Natural killer cell (primary cell): ENCODE measurements around the gene ELAVL2. TPM values are rescaled to one million over a fixed set of nuclear protein-coding genes. Genes with fewer than 3 reads are reported as not detected.

Experiments
- ATAC-seq, 3 donors: fragments of 150-1000 bp in 2 of 3; fragments of 200-7000 bp in 1 of 3; cut with Tn5 transposase; 1 replicate in 1 of 3; 2 replicates in 2 of 3; pipeline ENCODE4 v1.10.0; 2021; ENCODE audit warnings: mild to moderate bottlenecking in 2 of 3, moderate library complexity in 2 of 3
- DNase-seq, 2 donors: peaks; one replicate each; pipeline versions ENCODE4 v3.0.0 to v3.0.0-alpha.2; 2013 to 2021; ENCODE audit warnings: mixed read lengths in 1 of 2
- H3K27ac ChIP-seq: one replicate; pipeline ENCODE4 v1.5.1; 2013; ENCODE audit warnings: mild to moderate bottlenecking, low read length
- H3K27me3 ChIP-seq: one replicate; pipeline ENCODE4 v1.6.1; 2013; ENCODE audit warnings: low read length; ENCODE audit not compliant: control insufficient read depth, insufficient read depth
- H3K36me3 ChIP-seq: one replicate; pipeline ENCODE4 v1.6.1; 2013; ENCODE audit warnings: low read length; ENCODE audit not compliant: control insufficient read depth, insufficient read depth
- H3K4me1 ChIP-seq: one replicate; pipeline ENCODE4 v1.6.1; 2013; ENCODE audit warnings: low read length; ENCODE audit not compliant: control insufficient read depth, insufficient read depth
- H3K4me3 ChIP-seq: one replicate; pipeline ENCODE4 v1.5.1; 2013; ENCODE audit warnings: low read length
- H3K9me3 ChIP-seq: one replicate; pipeline ENCODE4 v1.6.1; 2013; ENCODE audit warnings: low read length; ENCODE audit not compliant: control insufficient read depth, insufficient read depth
- H3K27ac Mint-ChIP-seq, 2 donors: one replicate each; pipeline ENCODE4 v1.8.0; 2022; ENCODE audit warnings: mild to moderate bottlenecking in 2 of 2, mixed read lengths in 2 of 2, moderate library complexity in 1 of 2
- H3K27me3 Mint-ChIP-seq, 2 donors: one replicate each; pipeline ENCODE4 v1.8.0; 2022; ENCODE audit warnings: low read depth in 2 of 2, mixed read lengths in 2 of 2
- H3K36me3 Mint-ChIP-seq: one replicate; pipeline ENCODE4 v1.8.0; 2022; ENCODE audit warnings: mixed read lengths
- H3K4me1 Mint-ChIP-seq, 2 donors: one replicate each; pipeline ENCODE4 v1.8.0; 2022; ENCODE audit warnings: mixed read lengths in 2 of 2
- H3K4me3 Mint-ChIP-seq: one replicate; pipeline ENCODE4 v1.8.0; 2022; ENCODE audit warnings: mild to moderate bottlenecking, moderate library complexity, mixed read lengths
- H3K9me3 Mint-ChIP-seq, 2 donors: one replicate each; pipeline ENCODE4 v1.8.0; 2022; ENCODE audit warnings: mixed read lengths in 2 of 2
- WGBS: methylation state at CpG from one replicate; pipeline ENCODE4 v1.1.7; 2013; ENCODE audit warnings: missing lambda C conversion rate; ENCODE audit not compliant: insufficient coverage; 5-methylcytosine and 5-hydroxymethylcytosine counted together
- intact Hi-C: fragments of 100-400 bp; cut with micrococcal nuclease; formaldehyde crosslinking; loops from one replicate; pipeline ENCODE4 v1.14.2; 2022
- total RNA-seq, 4 donors: library from RNA; stranded (reverse); fragments of 120-200 nt in 1 of 4; gene quantifications; one replicate each; pipeline versions ENCODE4 v1.2.3 to v1.2.4, GENCODE V29; 2013 to 2022
- TF ChIP-seq, protein P1 (sequence below): fragments of 200-600 bp; IDR thresholded peaks from one replicate; pipeline ENCODE4 v1.8.0; 2022; ENCODE audit warnings: antibody characterized with exemption

The ELAVL2 gene
- total RNA-seq, 3 donors from 2014 or later (not counting 1 experiment from before 2014, with no cell fraction given): not detected

DNA sequence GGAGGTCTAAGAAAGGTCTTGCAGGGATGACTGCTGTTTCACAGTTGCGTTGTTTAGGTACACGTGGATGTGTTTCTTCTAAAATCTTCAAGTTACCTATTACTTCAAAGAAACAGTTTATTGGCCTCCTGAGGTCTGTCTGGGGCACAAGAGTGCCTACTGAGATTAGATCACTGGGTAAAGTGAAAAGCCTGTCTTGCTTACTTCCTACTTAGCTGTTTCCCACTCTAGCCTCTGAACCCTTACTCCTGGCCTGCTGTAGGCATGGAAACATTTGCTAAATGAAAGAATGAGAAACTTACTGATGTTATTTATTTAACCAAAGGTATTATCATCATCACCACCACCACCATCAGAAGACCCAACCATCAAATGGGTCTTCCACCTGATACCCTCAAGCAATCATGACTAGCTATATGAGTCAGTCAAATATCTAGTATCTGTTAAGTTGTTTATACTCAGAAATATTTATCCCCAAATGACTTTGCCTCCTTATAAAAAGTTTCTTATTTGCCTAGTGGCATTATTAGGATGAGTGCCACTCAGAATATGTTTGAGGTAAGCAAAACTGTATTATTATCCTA lies 92.5 kb downstream of the ELAVL2 start:
- H3K4me3 ChIP-seq: no peak overlapping the region
- H3K9me3 ChIP-seq: no peaks in the 10 kb centered on the region
- peaks cover 15 to 18% of the 10 kb centered on the region in 2 donors for H3K9me3 Mint-ChIP-seq
- no peak overlapping the region for H3K27ac Mint-ChIP-seq
- H3K36me3 Mint-ChIP-seq: no peaks in the 10 kb centered on the region
- DNase-seq (no peak), ATAC-seq (no peak)
- intact Hi-C loops: no loop called here
- no peaks in the 10 kb centered on the region for H3K4me1 Mint-ChIP-seq
- H3K4me1 ChIP-seq: no peaks in the 10 kb centered on the region
- H3K27me3 Mint-ChIP-seq: no peaks in the 10 kb centered on the region
- no peaks in the 10 kb centered on the region for H3K27me3 ChIP-seq
- H3K36me3 ChIP-seq: no peaks in the 10 kb centered on the region
- WGBS: 79% methylated on average over 2 of the region's 2 CpGs
- no peak overlapping the region for H3K4me3 Mint-ChIP-seq
- TF ChIP-seq, protein P1, sequence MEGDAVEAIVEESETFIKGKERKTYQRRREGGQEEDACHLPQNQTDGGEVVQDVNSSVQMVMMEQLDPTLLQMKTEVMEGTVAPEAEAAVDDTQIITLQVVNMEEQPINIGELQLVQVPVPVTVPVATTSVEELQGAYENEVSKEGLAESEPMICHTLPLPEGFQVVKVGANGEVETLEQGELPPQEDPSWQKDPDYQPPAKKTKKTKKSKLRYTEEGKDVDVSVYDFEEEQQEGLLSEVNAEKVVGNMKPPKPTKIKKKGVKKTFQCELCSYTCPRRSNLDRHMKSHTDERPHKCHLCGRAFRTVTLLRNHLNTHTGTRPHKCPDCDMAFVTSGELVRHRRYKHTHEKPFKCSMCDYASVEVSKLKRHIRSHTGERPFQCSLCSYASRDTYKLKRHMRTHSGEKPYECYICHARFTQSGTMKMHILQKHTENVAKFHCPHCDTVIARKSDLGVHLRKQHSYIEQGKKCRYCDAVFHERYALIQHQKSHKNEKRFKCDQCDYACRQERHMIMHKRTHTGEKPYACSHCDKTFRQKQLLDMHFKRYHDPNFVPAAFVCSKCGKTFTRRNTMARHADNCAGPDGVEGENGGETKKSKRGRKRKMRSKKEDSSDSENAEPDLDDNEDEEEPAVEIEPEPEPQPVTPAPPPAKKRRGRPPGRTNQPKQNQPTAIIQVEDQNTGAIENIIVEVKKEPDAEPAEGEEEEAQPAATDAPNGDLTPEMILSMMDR: no peak
- no peak overlapping the region for H3K27ac ChIP-seq

DNA sequence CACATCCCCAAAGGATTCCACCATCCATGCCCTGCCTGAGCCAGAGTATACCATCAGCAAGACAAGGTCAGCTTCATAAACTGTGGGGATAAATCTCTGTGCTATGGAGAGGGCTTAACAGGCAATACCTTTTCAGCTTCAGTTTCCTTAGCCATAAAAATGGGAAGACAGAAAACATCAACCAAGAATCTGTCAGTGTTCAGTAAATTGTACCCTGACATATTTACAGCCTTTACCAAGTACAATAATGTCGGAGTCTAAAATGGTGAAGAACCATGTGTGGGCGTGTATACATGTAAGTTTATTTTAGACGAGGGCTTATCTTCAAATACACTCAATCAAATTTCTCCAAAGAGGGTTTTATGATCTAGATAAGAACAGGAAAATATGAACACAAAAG lies 94.7 kb downstream of the ELAVL2 start:
- DNase-seq: no peak
- ATAC-seq: no peak
- no peaks in the 10 kb centered on the region for H3K4me1 Mint-ChIP-seq
- no peaks in the 10 kb centered on the region for H3K36me3 ChIP-seq
- no peak overlapping the region for H3K27ac ChIP-seq
- H3K4me3 ChIP-seq: no peak overlapping the region
- H3K27me3 ChIP-seq: no peaks in the 10 kb centered on the region
- peaks cover 9 to 15% of the 10 kb centered on the region in 2 donors for H3K9me3 Mint-ChIP-seq
- TF ChIP-seq, protein P1: no peak
- no CpG with 5 or more reads among the region's 3 CpGs for WGBS
- no peak overlapping the region for H3K4me3 Mint-ChIP-seq
- no peaks in the 10 kb centered on the region for H3K9me3 ChIP-seq
- H3K27ac Mint-ChIP-seq: no peak overlapping the region
- H3K4me1 ChIP-seq: no peaks in the 10 kb centered on the region
- H3K27me3 Mint-ChIP-seq: no peaks in the 10 kb centered on the region
- intact Hi-C loops: no loop called here
- no peaks in the 10 kb centered on the region for H3K36me3 Mint-ChIP-seq

DNA sequence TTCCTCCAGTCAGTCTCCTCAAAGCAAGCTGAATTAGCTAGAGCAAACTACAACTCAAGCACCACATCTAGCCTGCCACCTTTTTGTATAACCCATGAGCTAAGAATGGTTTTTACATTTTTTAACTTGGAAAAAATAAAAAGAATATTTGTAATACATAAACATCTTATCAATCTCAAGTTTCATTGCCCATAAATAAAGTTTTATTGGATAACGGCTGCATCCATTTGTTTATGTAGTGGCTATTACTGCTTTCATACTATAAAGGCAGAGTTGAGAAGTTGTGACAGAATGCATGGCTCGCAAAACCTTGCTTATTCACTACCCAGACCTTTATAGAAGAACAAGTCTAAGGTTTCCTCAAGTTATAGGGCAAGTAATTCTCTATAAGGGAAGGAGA lies 95.7 kb downstream of the ELAVL2 start:
- no CpG with 5 or more reads among the region's 2 CpGs for WGBS

More for the DNA sequence above, 95.7 kb downstream of the ELAVL2 start:
- no peak overlapping the region for H3K27ac Mint-ChIP-seq
- Histone ChIP-seq H3K4me1 (no peaks in the 10 kb centered on the region), H3K4me3 (no peak overlapping the region), H3K27me3 (no peaks in the 10 kb centered on the region), H3K27ac (no peak overlapping the region), H3K36me3 (no peaks in the 10 kb centered on the region), H3K9me3 (no peaks in the 10 kb centered on the region)
- no peaks in the 10 kb centered on the region for H3K4me1 Mint-ChIP-seq
- H3K36me3 Mint-ChIP-seq: no peaks in the 10 kb centered on the region
- ATAC-seq: no peak
- intact Hi-C loops: no loop called here
- TF ChIP-seq, protein P1: no peak
- H3K27me3 Mint-ChIP-seq: no peaks in the 10 kb centered on the region
- DNase-seq: no peak
- H3K9me3 Mint-ChIP-seq: peaks cover 7 to 15% of the 10 kb centered on the region in 2 donors
- no peak overlapping the region for H3K4me3 Mint-ChIP-seq
